ENCODE measurements around the gene PKD1. TPM values are rescaled to one million over a fixed set of nuclear protein-coding genes. Genes with fewer than 3 reads are reported as not detected.

PKD1 gene
- total and polyA plus RNA-seq, 2 of the 13 experiments (the other 11 are each of a cell fraction or from before 2014, with no cell fraction given): 22.1 to 23.0 TPM

DNA sequence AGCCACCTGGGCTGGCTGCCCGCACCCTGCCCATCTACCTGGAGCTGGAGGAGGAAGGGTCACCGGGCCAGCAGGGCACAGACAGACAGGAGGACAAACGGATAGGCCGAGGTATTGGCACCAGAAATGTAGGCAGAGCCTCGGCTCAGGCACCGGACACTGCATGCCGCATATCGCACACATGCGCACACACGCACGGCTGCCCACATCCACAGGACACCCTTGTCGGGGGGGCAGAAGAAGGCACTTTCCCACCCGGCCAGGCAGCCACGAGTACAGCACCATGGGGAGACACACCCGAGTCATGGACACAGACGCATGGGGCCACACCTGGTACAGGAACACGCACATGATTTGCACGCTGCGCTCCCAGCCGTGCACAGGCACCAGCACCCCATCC lies 46.3 kb upstream of the PKD1 start:
- Histone ChIP-seq H3K4me3 (replicated peaks in 1 of 3; ENCODE audit: insufficient read depth in 1 of 3, low read depth in 2 of 3, low read length in 3 of 3) (no peak overlapping the region), H3K79me2 (ENCODE audit: insufficient read depth, low read length) (no peaks in the 10 kb centered on the region), H3K27me3 (ENCODE audit: control insufficient read depth in 1 of 2, insufficient read depth in 2 of 2, low read length in 2 of 2) (no peaks in the 10 kb centered on the region), H3K27ac (ENCODE audit: extremely low read length, insufficient read depth, low read length) (no peak overlapping the region), H3K4me2 (ENCODE audit: low read depth, low read length) (no peak overlapping the region), H3K9me3 (ENCODE audit: low read length) (no peaks in the 10 kb centered on the region), H3K36me3 (replicated peaks in 1 of 2; ENCODE audit: control insufficient read depth in 1 of 2, insufficient read depth in 2 of 2, low read length in 2 of 2) (no peaks in the 10 kb centered on the region), H4K20me1 (ENCODE audit: insufficient read depth, low read length) (no peaks in the 10 kb centered on the region), H3K9ac (ENCODE audit: insufficient read depth, low read depth, low read length) (no peak overlapping the region), H3K4me1 (ENCODE audit: insufficient read depth, low read length) (peaks cover 17% of the 10 kb centered on the region), H2AFZ (ENCODE audit: low read length) (no peak overlapping the region)
- no peak for ATAC-seq
- no peak for TF ChIP-seq ZBTB33 (CRISPR knock-in tag; IDR thresholded peaks at IDR 0.05)
- TF ChIP-seq DR1 (CRISPR knock-in tag; IDR thresholded peaks at IDR 0.05): no peak
- TF ChIP-seq GZF1 (CRISPR knock-in tag; IDR thresholded peaks at IDR 0.05): no peak
- TF ChIP-seq RFX1 (IDR thresholded peaks at IDR 0.05): no peak
- no peak for TF ChIP-seq NFRKB (IDR thresholded peaks at IDR 0.05)
- TF ChIP-seq CBX5 (CRISPR knock-in tag; IDR thresholded peaks at IDR 0.05; ENCODE audit: borderline replicate concordance): no peak
- TF ChIP-seq ZNF431 (CRISPR knock-in tag; IDR thresholded peaks at IDR 0.05; ENCODE audit: borderline replicate concordance, low read depth): no peak
- TF ChIP-seq FOXA1 (IDR thresholded peaks at IDR 0.05): no peak
- TF ChIP-seq FOXA1 (CRISPR knock-in tag; IDR thresholded peaks at IDR 0.05): no peak
- TF ChIP-seq ZFYVE20 (CRISPR knock-in tag; IDR thresholded peaks at IDR 0.05; ENCODE audit: borderline replicate concordance, low read depth): no peak
- TF ChIP-seq KDM3A (CRISPR knock-in tag; IDR thresholded peaks at IDR 0.05; ENCODE audit: low read depth): no peak
- TF ChIP-seq PRMT3 (CRISPR knock-in tag; IDR thresholded peaks at IDR 0.05; ENCODE audit: borderline replicate concordance, low read depth): no peak
- no peak for TF ChIP-seq MIXL1 (CRISPR knock-in tag; IDR thresholded peaks at IDR 0.05)
- TF ChIP-seq MEIS2 (CRISPR knock-in tag; IDR thresholded peaks at IDR 0.05): no peak
- no peak for TF ChIP-seq ZNF260 (CRISPR knock-in tag; IDR thresholded peaks at IDR 0.05; ENCODE audit: borderline replicate concordance, low read depth)
- TF ChIP-seq, protein P1, sequence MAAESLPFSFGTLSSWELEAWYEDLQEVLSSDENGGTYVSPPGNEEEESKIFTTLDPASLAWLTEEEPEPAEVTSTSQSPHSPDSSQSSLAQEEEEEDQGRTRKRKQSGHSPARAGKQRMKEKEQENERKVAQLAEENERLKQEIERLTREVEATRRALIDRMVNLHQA (CRISPR knock-in tag; IDR thresholded peaks at IDR 0.05): no peak
- TF ChIP-seq FOXJ3 (CRISPR knock-in tag; IDR thresholded peaks at IDR 0.05; ENCODE audit: borderline replicate concordance): no peak
- no peak for TF ChIP-seq CSRNP2 (CRISPR knock-in tag; conservative IDR thresholded peaks at IDR 0.05; ENCODE audit: low read depth)
- intact Hi-C loops (cut with micrococcal nuclease; ENCODE audit: unreplicated experiment): no loop called here
- WGBS (ENCODE audit: low lambda C conversion rate): 93% methylated on average over 7 of the region's 20 CpGs
- ChIA-PET POLR2A (interaction anchor here (1.1 to 3.5 kb wide), 6 partner anchors 12 to 31 kb away, joined by 3 to 31 read pairs (median 4); partner anchors contain the start of gene TRAF7), CTCF (ENCODE audit: low intra/inter-chr PET ratio, low total read pairs) (no interaction called here)
- no peak for FAIRE-seq
- no peak for DNase-seq (ENCODE audit: low spot score)
- in situ Hi-C loops (cut with HindIII; ENCODE audit: extremely low pct_ligation_motif_present, low pct_unique_long_range_greater_than_20kb): no loop called here
- no TSS peak for BruUV-seq (replicated peaks)
